ENCODE measurements around the gene POU2F2. TPM values are rescaled to one million over a fixed set of nuclear protein-coding genes. Genes with fewer than 3 reads are reported as not detected.

POU2F2 gene
- total RNA-seq, 1 experiment from 2014 or later, result 0.89 TPM

DNA sequence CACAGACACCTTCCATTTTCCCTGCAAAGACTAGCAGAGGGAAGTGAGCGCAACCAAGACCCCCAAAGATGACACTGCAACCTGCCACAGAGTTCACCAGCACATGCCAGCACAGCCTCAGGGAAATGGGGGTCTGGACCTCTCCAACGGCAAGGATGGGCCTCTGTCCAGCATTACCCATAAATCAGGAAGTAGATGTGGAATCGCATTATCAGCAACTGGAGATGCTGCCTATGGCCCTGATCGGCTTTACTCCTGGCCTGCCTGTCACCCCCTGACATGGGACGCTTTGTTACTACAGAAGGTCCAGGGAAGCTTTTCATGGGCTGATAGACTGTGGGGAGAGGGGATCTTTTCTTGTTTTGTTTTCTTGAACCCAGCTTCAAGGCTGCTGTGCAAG is 41.4 kb upstream of the POU2F2 start:
- no peak overlapping the region for H2AFZ ChIP-seq (ENCODE audit: low read depth, low read length, poor library complexity, severe bottlenecking)

DNA sequence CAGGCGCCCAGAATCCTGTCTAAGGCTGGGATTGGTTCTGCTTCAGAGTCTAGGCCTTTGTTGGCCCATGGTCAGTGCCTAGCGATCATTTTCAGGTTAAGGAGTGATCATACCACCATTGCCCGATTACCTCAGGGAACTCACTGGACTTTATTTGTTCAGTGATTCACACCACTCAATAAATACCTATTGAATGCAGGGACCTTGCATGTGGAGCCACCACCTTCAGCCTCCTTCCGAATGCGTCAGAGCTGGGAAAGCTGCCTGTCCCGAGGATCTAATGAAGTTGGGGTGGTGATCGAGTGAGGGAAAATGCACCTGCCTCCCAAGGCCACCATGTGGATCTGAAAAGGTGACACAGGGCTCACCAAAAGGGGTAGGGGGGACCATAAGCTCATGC is 40.0 kb upstream of the POU2F2 start:
- TF ChIP-seq TCF7L2 (IDR thresholded peaks at IDR 0.05; ENCODE audit: borderline replicate concordance, extremely low read depth, insufficient read depth, insufficient read length) (no peak), CBX3 (IDR thresholded peaks at IDR 0.05; ENCODE audit: low read depth) (no peak), POLR2A (IDR thresholded peaks at IDR 0.05; ENCODE audit: borderline replicate concordance, extremely low read depth, insufficient read depth, insufficient read length) (no peak), EZH2 (IDR thresholded peaks at IDR 0.05) (no peak), EGR1 (IDR thresholded peaks at IDR 0.05; ENCODE audit: low read depth) (no peak), ELF1 (IDR thresholded peaks at IDR 0.05; ENCODE audit: borderline replicate concordance, low read depth) (no peak), SP1 (IDR thresholded peaks at IDR 0.05; ENCODE audit: low read depth) (no peak), EZH2phosphoT487 (IDR thresholded peaks at IDR 0.05; ENCODE audit: borderline replicate concordance) (no peak), SIN3A (IDR thresholded peaks at IDR 0.05; ENCODE audit: low read depth) (no peak), RAD21 (IDR thresholded peaks at IDR 0.05; ENCODE audit: low read depth) (no peak), POLR2AphosphoS5 (IDR thresholded peaks at IDR 0.05; ENCODE audit: low read depth, low read length) (no peak), SRF (IDR thresholded peaks at IDR 0.05; ENCODE audit: low read depth) (no peak), MAX (IDR thresholded peaks at IDR 0.05) (no peak)
- TF ChIP-seq, protein P1, sequence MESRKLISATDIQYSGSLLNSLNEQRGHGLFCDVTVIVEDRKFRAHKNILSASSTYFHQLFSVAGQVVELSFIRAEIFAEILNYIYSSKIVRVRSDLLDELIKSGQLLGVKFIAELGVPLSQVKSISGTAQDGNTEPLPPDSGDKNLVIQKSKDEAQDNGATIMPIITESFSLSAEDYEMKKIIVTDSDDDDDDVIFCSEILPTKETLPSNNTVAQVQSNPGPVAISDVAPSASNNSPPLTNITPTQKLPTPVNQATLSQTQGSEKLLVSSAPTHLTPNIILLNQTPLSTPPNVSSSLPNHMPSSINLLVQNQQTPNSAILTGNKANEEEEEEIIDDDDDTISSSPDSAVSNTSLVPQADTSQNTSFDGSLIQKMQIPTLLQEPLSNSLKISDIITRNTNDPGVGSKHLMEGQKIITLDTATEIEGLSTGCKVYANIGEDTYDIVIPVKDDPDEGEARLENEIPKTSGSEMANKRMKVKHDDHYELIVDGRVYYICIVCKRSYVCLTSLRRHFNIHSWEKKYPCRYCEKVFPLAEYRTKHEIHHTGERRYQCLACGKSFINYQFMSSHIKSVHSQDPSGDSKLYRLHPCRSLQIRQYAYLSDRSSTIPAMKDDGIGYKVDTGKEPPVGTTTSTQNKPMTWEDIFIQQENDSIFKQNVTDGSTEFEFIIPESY (IDR thresholded peaks at IDR 0.05; ENCODE audit: extremely low read depth, insufficient replicate concordance, low read length), result no peak
- TF ChIP-seq, protein P2, sequence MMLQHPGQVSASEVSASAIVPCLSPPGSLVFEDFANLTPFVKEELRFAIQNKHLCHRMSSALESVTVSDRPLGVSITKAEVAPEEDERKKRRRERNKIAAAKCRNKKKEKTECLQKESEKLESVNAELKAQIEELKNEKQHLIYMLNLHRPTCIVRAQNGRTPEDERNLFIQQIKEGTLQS (IDR thresholded peaks at IDR 0.05), result no peak
- Histone ChIP-seq H3K27me3 (ENCODE audit: insufficient read depth, low read length) (peaks cover 23% of the 10 kb centered on the region), H2AFZ (ENCODE audit: low read depth, low read length, poor library complexity, severe bottlenecking) (no peak overlapping the region), H4K20me1 (ENCODE audit: insufficient read depth) (no peaks in the 10 kb centered on the region), H3K9me3 (ENCODE audit: control insufficient read depth in 1 of 2, insufficient read depth in 1 of 2, low read depth in 1 of 2, low read length in 2 of 2) (no peaks in the 10 kb centered on the region), H3K4me2 (ENCODE audit: low read length) (no peak overlapping the region), H3K79me2 (ENCODE audit: insufficient read depth, low read length) (no peaks in the 10 kb centered on the region), H3K4me3 (replicated peaks in 1 of 2; ENCODE audit: low read depth in 1 of 2, low read length in 2 of 2) (no peak overlapping the region), H3K36me3 (ENCODE audit: control insufficient read depth in 1 of 2, insufficient read depth in 2 of 2, low read length in 2 of 2) (no peaks in the 10 kb centered on the region), H3K9me2 (ENCODE audit: insufficient read depth) (no peaks in the 10 kb centered on the region), H3K4me1 (ENCODE audit: control insufficient read depth in 1 of 2, insufficient read depth in 2 of 2, low read length in 2 of 2) (peaks cover 0 to 4% of the 10 kb centered on the region in 2 experiments; a peak in 2 of 4 replicates), H3K9ac (ENCODE audit: low read length) (no peak overlapping the region), H3K27ac (ENCODE audit: low read depth, low read length) (no peak overlapping the region)
- CTCF ChIA-PET, result no interaction called here
- ATAC-seq (no peak), DNase-seq (ENCODE audit: low read depth, low spot score) (no peak)
- intact Hi-C loops (cut with micrococcal nuclease), result no loop called here
- RAD21 ChIA-PET (ENCODE audit: low non-redundant PET in 1 of 2, low total read pairs in 2 of 2, uncharacterized antibody in 2 of 2, unreplicated experiment in 2 of 2), result no interaction called here
- POLR2A ChIA-PET, result no interaction called here
- no TSS peak for BruUV-seq (replicated peaks)

More for the DNA sequence above, 41.4 kb upstream of the POU2F2 start:
- ChIA-PET POLR2A (no interaction called here), CTCF (no interaction called here), RAD21 (ENCODE audit: low non-redundant PET in 1 of 2, low total read pairs in 2 of 2, uncharacterized antibody in 2 of 2, unreplicated experiment in 2 of 2) (no interaction called here)
- no peaks in the 10 kb centered on the region for H3K9me3 ChIP-seq (ENCODE audit: control insufficient read depth in 1 of 2, insufficient read depth in 1 of 2, low read depth in 1 of 2, low read length in 2 of 2)
- DNase-seq (ENCODE audit: low read depth, low spot score), result no peak
- no peak overlapping the region for H3K4me3 ChIP-seq (replicated peaks in 1 of 2; ENCODE audit: low read depth in 1 of 2, low read length in 2 of 2)
- no peak overlapping the region for H3K9ac ChIP-seq (ENCODE audit: low read length)
- no peaks in the 10 kb centered on the region for H4K20me1 ChIP-seq (ENCODE audit: insufficient read depth)
- peaks cover 37% of the 10 kb centered on the region for H3K27me3 ChIP-seq (ENCODE audit: insufficient read depth, low read length)
- TF ChIP-seq SRF (IDR thresholded peaks at IDR 0.05; ENCODE audit: low read depth) (no peak), FOSL1 (IDR thresholded peaks at IDR 0.05; ENCODE audit: low read depth) (no peak)
- H3K36me3 ChIP-seq (ENCODE audit: control insufficient read depth in 1 of 2, insufficient read depth in 2 of 2, low read length in 2 of 2), result no peaks in the 10 kb centered on the region
- no TSS peak for BruUV-seq (replicated peaks)
- H3K9me2 ChIP-seq (ENCODE audit: insufficient read depth), result no peaks in the 10 kb centered on the region
- peaks cover 0 to 4% of the 10 kb centered on the region in 2 experiments; a peak in 2 of 4 replicates for H3K4me1 ChIP-seq (ENCODE audit: control insufficient read depth in 1 of 2, insufficient read depth in 2 of 2, low read length in 2 of 2)
- no peak for ATAC-seq
- no peak overlapping the region for H3K4me2 ChIP-seq (ENCODE audit: low read length)
- H3K27ac ChIP-seq (ENCODE audit: low read depth, low read length), result no peak overlapping the region
- intact Hi-C loops (cut with micrococcal nuclease), result no loop called here
- no peaks in the 10 kb centered on the region for H3K79me2 ChIP-seq (ENCODE audit: insufficient read depth, low read length)
